ENCODE measurements around the gene FOXP1. TPM values are rescaled to one million over a fixed set of nuclear protein-coding genes. Genes with fewer than 3 reads are reported as not detected.

Gene FOXP1
- total and polyA plus RNA-seq, 9 of the 15 experiments (the other 6 are each of a cell fraction or from before 2014, with no cell fraction given), result 7.7 to 34.5 (median 13.7) TPM

DNA sequence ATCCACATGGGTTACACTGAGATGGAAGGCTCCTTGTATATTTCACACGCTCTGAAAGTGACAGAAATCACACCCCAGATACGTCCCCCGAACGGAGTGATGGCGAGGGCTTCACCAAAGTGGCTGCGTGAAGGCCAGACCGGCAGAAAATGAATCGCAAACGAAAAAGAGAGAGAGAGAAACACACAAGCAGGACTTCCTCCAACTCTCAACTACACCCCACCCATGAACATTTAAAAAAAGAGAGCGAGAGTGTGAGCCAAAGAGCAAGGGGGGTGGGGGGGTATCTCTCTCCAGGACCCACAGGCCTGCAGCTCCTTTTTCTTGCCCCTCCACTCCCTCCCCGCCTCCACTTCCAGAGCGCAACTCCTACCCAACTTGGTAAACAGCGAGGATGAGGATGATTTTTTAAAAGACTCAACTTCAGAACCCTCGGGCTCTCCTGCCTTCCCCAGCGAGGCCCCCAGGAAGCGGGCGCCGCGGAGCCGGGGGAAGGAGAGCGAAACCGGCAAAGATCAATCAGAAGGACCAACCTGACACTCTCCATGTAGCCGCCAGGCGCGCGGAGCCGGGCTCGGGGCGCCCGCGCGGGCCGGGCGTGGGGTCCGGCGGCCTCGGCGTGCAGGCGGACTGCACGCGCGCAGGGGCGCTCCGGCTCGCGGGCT, 519.1 kb downstream of the FOXP1 start (continued):
- TF ChIP-seq, protein P1, sequence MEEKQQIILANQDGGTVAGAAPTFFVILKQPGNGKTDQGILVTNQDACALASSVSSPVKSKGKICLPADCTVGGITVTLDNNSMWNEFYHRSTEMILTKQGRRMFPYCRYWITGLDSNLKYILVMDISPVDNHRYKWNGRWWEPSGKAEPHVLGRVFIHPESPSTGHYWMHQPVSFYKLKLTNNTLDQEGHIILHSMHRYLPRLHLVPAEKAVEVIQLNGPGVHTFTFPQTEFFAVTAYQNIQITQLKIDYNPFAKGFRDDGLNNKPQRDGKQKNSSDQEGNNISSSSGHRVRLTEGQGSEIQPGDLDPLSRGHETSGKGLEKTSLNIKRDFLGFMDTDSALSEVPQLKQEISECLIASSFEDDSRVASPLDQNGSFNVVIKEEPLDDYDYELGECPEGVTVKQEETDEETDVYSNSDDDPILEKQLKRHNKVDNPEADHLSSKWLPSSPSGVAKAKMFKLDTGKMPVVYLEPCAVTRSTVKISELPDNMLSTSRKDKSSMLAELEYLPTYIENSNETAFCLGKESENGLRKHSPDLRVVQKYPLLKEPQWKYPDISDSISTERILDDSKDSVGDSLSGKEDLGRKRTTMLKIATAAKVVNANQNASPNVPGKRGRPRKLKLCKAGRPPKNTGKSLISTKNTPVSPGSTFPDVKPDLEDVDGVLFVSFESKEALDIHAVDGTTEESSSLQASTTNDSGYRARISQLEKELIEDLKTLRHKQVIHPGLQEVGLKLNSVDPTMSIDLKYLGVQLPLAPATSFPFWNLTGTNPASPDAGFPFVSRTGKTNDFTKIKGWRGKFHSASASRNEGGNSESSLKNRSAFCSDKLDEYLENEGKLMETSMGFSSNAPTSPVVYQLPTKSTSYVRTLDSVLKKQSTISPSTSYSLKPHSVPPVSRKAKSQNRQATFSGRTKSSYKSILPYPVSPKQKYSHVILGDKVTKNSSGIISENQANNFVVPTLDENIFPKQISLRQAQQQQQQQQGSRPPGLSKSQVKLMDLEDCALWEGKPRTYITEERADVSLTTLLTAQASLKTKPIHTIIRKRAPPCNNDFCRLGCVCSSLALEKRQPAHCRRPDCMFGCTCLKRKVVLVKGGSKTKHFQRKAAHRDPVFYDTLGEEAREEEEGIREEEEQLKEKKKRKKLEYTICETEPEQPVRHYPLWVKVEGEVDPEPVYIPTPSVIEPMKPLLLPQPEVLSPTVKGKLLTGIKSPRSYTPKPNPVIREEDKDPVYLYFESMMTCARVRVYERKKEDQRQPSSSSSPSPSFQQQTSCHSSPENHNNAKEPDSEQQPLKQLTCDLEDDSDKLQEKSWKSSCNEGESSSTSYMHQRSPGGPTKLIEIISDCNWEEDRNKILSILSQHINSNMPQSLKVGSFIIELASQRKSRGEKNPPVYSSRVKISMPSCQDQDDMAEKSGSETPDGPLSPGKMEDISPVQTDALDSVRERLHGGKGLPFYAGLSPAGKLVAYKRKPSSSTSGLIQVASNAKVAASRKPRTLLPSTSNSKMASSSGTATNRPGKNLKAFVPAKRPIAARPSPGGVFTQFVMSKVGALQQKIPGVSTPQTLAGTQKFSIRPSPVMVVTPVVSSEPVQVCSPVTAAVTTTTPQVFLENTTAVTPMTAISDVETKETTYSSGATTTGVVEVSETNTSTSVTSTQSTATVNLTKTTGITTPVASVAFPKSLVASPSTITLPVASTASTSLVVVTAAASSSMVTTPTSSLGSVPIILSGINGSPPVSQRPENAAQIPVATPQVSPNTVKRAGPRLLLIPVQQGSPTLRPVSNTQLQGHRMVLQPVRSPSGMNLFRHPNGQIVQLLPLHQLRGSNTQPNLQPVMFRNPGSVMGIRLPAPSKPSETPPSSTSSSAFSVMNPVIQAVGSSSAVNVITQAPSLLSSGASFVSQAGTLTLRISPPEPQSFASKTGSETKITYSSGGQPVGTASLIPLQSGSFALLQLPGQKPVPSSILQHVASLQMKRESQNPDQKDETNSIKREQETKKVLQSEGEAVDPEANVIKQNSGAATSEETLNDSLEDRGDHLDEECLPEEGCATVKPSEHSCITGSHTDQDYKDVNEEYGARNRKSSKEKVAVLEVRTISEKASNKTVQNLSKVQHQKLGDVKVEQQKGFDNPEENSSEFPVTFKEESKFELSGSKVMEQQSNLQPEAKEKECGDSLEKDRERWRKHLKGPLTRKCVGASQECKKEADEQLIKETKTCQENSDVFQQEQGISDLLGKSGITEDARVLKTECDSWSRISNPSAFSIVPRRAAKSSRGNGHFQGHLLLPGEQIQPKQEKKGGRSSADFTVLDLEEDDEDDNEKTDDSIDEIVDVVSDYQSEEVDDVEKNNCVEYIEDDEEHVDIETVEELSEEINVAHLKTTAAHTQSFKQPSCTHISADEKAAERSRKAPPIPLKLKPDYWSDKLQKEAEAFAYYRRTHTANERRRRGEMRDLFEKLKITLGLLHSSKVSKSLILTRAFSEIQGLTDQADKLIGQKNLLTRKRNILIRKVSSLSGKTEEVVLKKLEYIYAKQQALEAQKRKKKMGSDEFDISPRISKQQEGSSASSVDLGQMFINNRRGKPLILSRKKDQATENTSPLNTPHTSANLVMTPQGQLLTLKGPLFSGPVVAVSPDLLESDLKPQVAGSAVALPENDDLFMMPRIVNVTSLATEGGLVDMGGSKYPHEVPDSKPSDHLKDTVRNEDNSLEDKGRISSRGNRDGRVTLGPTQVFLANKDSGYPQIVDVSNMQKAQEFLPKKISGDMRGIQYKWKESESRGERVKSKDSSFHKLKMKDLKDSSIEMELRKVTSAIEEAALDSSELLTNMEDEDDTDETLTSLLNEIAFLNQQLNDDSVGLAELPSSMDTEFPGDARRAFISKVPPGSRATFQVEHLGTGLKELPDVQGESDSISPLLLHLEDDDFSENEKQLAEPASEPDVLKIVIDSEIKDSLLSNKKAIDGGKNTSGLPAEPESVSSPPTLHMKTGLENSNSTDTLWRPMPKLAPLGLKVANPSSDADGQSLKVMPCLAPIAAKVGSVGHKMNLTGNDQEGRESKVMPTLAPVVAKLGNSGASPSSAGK (IDR thresholded peaks at IDR 0.05), result peak; percentile 38; the same call in 1 of the 2 replicates
- TF ChIP-seq SREBF2 (CRISPR knock-in tag; IDR thresholded peaks at IDR 0.05) (no peak), RBBP5 (IDR thresholded peaks at IDR 0.05; ENCODE audit: borderline replicate concordance, insufficient read depth, low read length, poor library complexity, severe bottlenecking) (no peak), FUS (optimal IDR thresholded peaks at IDR 0.05; ENCODE audit: low read depth, low read length) (no peak), NEUROD1 (IDR thresholded peaks at IDR 0.05; ENCODE audit: borderline replicate concordance, low read depth, low read length, partially characterized antibody) (no peak), SRSF7 (optimal IDR thresholded peaks at IDR 0.05; ENCODE audit: low read depth, low read length) (no peak), ZNF551 (CRISPR knock-in tag; IDR thresholded peaks at IDR 0.05) (no peak), ZNF384 (IDR thresholded peaks at IDR 0.05; ENCODE audit: low read depth, low read length) (0 out of 2 replicates have a peak, but pooled peaks have one; percentile 32), ILK (tag; IDR thresholded peaks at IDR 0.05; ENCODE audit: borderline replicate concordance, low read depth) (no peak), ZNF324 (CRISPR knock-in tag; IDR thresholded peaks at IDR 0.05) (no peak), ZNF740 (CRISPR knock-in tag; IDR thresholded peaks at IDR 0.05) (peak; percentile 46), ZNF740 (tag; IDR thresholded peaks at IDR 0.05) (peak in 1 of 2 experiments; percentile 60; a peak in 1 of 4 replicates)
- TF ChIP-seq, protein P2, sequence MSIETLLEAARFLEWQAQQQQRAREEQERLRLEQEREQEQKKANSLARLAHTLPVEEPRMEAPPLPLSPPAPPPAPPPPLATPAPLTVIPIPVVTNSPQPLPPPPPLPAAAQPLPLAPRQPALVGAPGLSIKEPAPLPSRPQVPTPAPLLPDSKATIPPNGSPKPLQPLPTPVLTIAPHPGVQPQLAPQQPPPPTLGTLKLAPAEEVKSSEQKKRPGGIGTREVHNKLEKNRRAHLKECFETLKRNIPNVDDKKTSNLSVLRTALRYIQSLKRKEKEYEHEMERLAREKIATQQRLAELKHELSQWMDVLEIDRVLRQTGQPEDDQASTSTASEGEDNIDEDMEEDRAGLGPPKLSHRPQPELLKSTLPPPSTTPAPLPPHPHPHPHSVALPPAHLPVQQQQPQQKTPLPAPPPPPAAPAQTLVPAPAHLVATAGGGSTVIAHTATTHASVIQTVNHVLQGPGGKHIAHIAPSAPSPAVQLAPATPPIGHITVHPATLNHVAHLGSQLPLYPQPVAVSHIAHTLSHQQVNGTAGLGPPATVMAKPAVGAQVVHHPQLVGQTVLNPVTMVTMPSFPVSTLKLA (conservative IDR thresholded peaks at IDR 0.05), result no peak
